ENCODE measurements around the gene STAC.
"Not testable (repeated sequence)": the region's sequence is repeated elsewhere in the genome, so short reads cannot be mapped to it uniquely, and the experiment has no call there.

STAC gene

GRCh38 chr3:36525115-36525801 lies 145.0 kb downstream of the STAC start:
- DNase-seq, result no peak

GRCh38 chr3:36538136-36538749 lies 157.9 kb downstream of the STAC start:
- DNase-seq, result no peak

- DNase-seq, result no peak
Observed at GRCh38 chr3:36540888-36541518, 160.7 kb downstream of the STAC start.

GRCh38 chr3:36542186-36542585 lies 161.9 kb downstream of the STAC start:
- DNase-seq, result no peak

GRCh38 chr3:36543276-36543997 lies 163.1 kb downstream of the STAC start:
- DNase-seq, result no peak

- DNase-seq, result no peak
Observed at GRCh38 chr3:36546226-36546625, 165.9 kb downstream of the STAC start.

GRCh38 chr3:36548712-36549111 lies 168.4 kb downstream of the STAC start:
- DNase-seq, result no peak

- DNase-seq, result no peak
Observed at GRCh38 chr3:36557021-36557707, 176.9 kb downstream of the STAC start.

GRCh38 chr3:36557708-36558421 lies 177.6 kb downstream of the STAC start:
- DNase-seq, result no peak

GRCh38 chr3:36558961-36559360 lies 178.7 kb downstream of the STAC start:
- DNase-seq, result no peak

GRCh38 chr3:36560685-36561084 lies 180.4 kb downstream of the STAC start:
- DNase-seq, result no peak

GRCh38 chr3:36561601-36562000 lies 181.3 kb downstream of the STAC start:
- no peak for DNase-seq

GRCh38 chr3:36562945-36563344 lies 182.6 kb downstream of the STAC start:
- DNase-seq, result no peak

- DNase-seq, result no peak
Observed at GRCh38 chr3:36575241-36575640, 194.9 kb downstream of the STAC start.

- DNase-seq, result not testable (repeated sequence)
Observed at GRCh38 chr3:36578418-36578817, 198.1 kb downstream of the STAC start.

GRCh38 chr3:36579746-36580145 lies 199.4 kb downstream of the STAC start:
- no peak for DNase-seq

GRCh38 chr3:36580716-36581115 lies 200.4 kb downstream of the STAC start:
- DNase-seq, result no peak

GRCh38 chr3:36591959-36592358 lies 211.7 kb downstream of the STAC start:
- DNase-seq, result no peak

GRCh38 chr3:36595511-36595910 lies 215.2 kb downstream of the STAC start:
- no peak for DNase-seq

GRCh38 chr3:36596419-36596818 lies 216.1 kb downstream of the STAC start:
- DNase-seq, result no peak

GRCh38 chr3:36597422-36597821 lies 217.1 kb downstream of the STAC start:
- DNase-seq, result no peak

Data from 8988T (cell line).